Non-pigmented ciliary epithelial cell (primary cell): ENCODE measurements around the gene SGSH.

Experiments used
- DNase-seq: peaks from one replicate; pipeline ENCODE4 v3.0.0-alpha.2; 2010; ENCODE audit warnings: low read depth

Gene SGSH

GRCh38 chr17:80183581-80184422 is 36.3 kb downstream of the SGSH start:
- no peak for DNase-seq

GRCh38 chr17:80182845-80183223 is 37.3 kb downstream of the SGSH start:
- DNase-seq: no peak

GRCh38 chr17:80182118-80182844 is 37.9 kb downstream of the SGSH start:
- no peak for DNase-seq

- DNase-seq: no peak
Measured at GRCh38 chr17:80181431-80181830, 38.7 kb downstream of the SGSH start.

- DNase-seq: no peak
Measured at GRCh38 chr17:80180192-80180591, 39.9 kb downstream of the SGSH start.

- DNase-seq: no peak
Measured at GRCh38 chr17:80177986-80178595, 42.0 kb downstream of the SGSH start.

- DNase-seq: no peak
Measured at GRCh38 chr17:80176757-80177156, 43.4 kb downstream of the SGSH start.

GRCh38 chr17:80173916-80174315 is 46.2 kb downstream of the SGSH start:
- DNase-seq: no peak

- DNase-seq: no peak
Measured at GRCh38 chr17:80173126-80173525, 47.0 kb downstream of the SGSH start.

GRCh38 chr17:80171681-80172080 is 48.5 kb downstream of the SGSH start:
- DNase-seq: no peak

GRCh38 chr17:80169784-80170500 is 50.2 kb downstream of the SGSH start, which contains the start of gene CARD14:
CARD14 (plus strand) TSS chr17:80170030; CDS start chr17:80181439, 11,409 bp downstream.
- no peak for DNase-seq

GRCh38 chr17:80169107-80169506 is 51.0 kb downstream of the SGSH start:
- no peak for DNase-seq

- no peak for DNase-seq
Measured at GRCh38 chr17:80168371-80168770, 51.8 kb downstream of the SGSH start.

GRCh38 chr17:80166446-80166845 is 53.7 kb downstream of the SGSH start:
- no peak for DNase-seq

GRCh38 chr17:80164185-80164584 is 55.9 kb downstream of the SGSH start:
- DNase-seq: no peak

GRCh38 chr17:80163336-80163735 is 56.8 kb downstream of the SGSH start:
- no peak for DNase-seq

GRCh38 chr17:80160536-80160935 is 59.6 kb downstream of the SGSH start:
- DNase-seq: no peak
